Stomach (tissue), 9 donors: ENCODE data around the gene MKRN2OS. TPM values are rescaled to one million over a fixed set of nuclear protein-coding genes. Genes with fewer than 3 reads are reported as not detected.

Source experiments
- DNase-seq, 2 donors: peaks; one replicate each; pipeline versions ENCODE4 v3.0.0 to v3.0.0-alpha.2; 2013 to 2019
- H3K27ac ChIP-seq, 5 donors: fragments of 200-600 bp in 4 of 5; sonication (generic) in 4 of 5; one replicate each; pipeline ENCODE4 v1.5.1; 2013 to 2019; ENCODE audit warnings: mild to moderate bottlenecking in 1 of 5, moderate library complexity in 1 of 5
- H3K27me3 ChIP-seq, 3 donors: fragments of 200-600 bp; sonication (generic); one replicate each; pipeline ENCODE4 v1.5.1; 2017 to 2019; ENCODE audit warnings: mixed run types in 1 of 3
- H3K36me3 ChIP-seq, 4 donors: fragments of 200-600 bp; sonication (generic); 1 replicate in 3 of 4; 2 replicates in 1 of 4; pipeline ENCODE4 v1.5.1; 2016 to 2019
- H3K4me1 ChIP-seq, 4 donors: fragments of 200-600 bp; sonication (generic); one replicate each; pipeline ENCODE4 v1.5.1; 2016 to 2019
- H3K4me3 ChIP-seq, 4 donors: fragments of 200-600 bp; sonication (generic) in 3 of 4; one replicate each; pipeline ENCODE4 v1.5.1; 2016 to 2019; ENCODE audit warnings: mild to moderate bottlenecking in 1 of 4
- H3K9me3 ChIP-seq, 4 donors: fragments of 200-600 bp; sonication (generic); one replicate each; pipeline ENCODE4 v1.5.1; 2016 to 2019
- CTCF ChIP-seq, 7 experiments: fragments of 450-650 bp in 4 of 7; fragments of 200-600 bp in 3 of 7; sonication (generic) in 3 of 7; IDR thresholded peaks; one replicate each; pipeline ENCODE4 v1.5.1; 2016 to 2019; ENCODE audit warnings: antibody characterized with exemption in 7 of 7, control low read depth in 2 of 7, mild to moderate bottlenecking in 1 of 7
- EP300 ChIP-seq: sonication (generic); formaldehyde crosslinking; IDR thresholded peaks from one replicate; pipeline ENCODE4 v1.6.1; 2017; ENCODE audit warnings: antibody characterized with exemption
- POLR2A ChIP-seq, 4 donors: fragments of 450-650 bp; IDR thresholded peaks; one replicate each; pipeline ENCODE4 v1.6.1; 2016; ENCODE audit warnings: antibody characterized with exemption in 4 of 4, control low read depth in 2 of 4, mild to moderate bottlenecking in 1 of 4, moderate library complexity in 1 of 4
- POLR2AphosphoS5 ChIP-seq, 3 donors: sonication (generic); formaldehyde crosslinking; IDR thresholded peaks; one replicate each; pipeline ENCODE4 v1.6.1; 2016; ENCODE audit warnings: antibody characterized with exemption in 3 of 3
- WGBS, 5 donors: extraction: QIAGEN DNeasy Blood & Tissue Kit in 3 of 5; methylation state at CpG; one replicate each; pipeline versions ENCODE4 v1.1.5 to v1.1.7; 2013 to 2018; 5-methylcytosine and 5-hydroxymethylcytosine counted together
- intact Hi-C: fragments of 100-400 bp; cut with DNase I; formaldehyde crosslinking; loops from one replicate; pipeline ENCODE4 v1.15.1; 2023; ENCODE audit warnings: low total_unique reads
- polyA plus RNA-seq, 3 donors: library from polyadenylated mRNA; stranded (reverse); fragments of 200-250 nt; gene quantifications; one replicate each; pipeline ENCODE4 v1.2.3, GENCODE V29; 2013
- total RNA-seq, 5 donors: library from RNA; depleted of rRNA; stranded (reverse); fragments of >200 nt; gene quantifications; one replicate each; pipeline versions ENCODE4 v1.1.0 to v1.2.3, GENCODE V29; 2014 to 2016
- donor health status: healthy with polysubstance abuse.
- donor health status: Bipolar disorder and iron deficiency.
- donor health status: healthy.

Gene MKRN2OS
- total and polyA plus RNA-seq, 8 donors: 3.1 to 11.0 (median 4.3) TPM; not detected in 4

- H3K4me3 ChIP-seq: no peak overlapping the region
- intact Hi-C loops: no loop called here
- H3K27ac ChIP-seq: no peak overlapping the region
- H3K4me1 ChIP-seq: peaks cover 0 to 12% (median 2%) of the 10 kb centered on the region in 4 donors
- DNase-seq: peak in 1 of 2 donors; percentile 40
- TF ChIP-seq CTCF (IDR thresholded peaks at IDR 0.05): no peak
- no peak for TF ChIP-seq EP300
- no peak for TF ChIP-seq POLR2AphosphoS5 (IDR thresholded peaks at IDR 0.05)
- no peak for TF ChIP-seq POLR2A (IDR thresholded peaks at IDR 0.05)
- no peaks in the 10 kb centered on the region for H3K9me3 ChIP-seq
- 64 to 72% (median 68%) methylated on average over 8 of the region's 8 CpGs for WGBS, 5 donors
- no peaks in the 10 kb centered on the region for H3K27me3 ChIP-seq
- H3K36me3 ChIP-seq: peaks cover 0 to 36% (median 19%) of the 10 kb centered on the region in 4 donors
Measured at GRCh38 chr3:12541625-12542024, 3.7 kb downstream of the MKRN2OS start.

GRCh38 chr3:12536423-12536822 lies 8.9 kb downstream of the MKRN2OS start:
- Histone ChIP-seq H3K9me3 (no peaks in the 10 kb centered on the region), H3K36me3 (peaks cover 7 to 49% (median 40%) of the 10 kb centered on the region in 4 donors), H3K27me3 (no peaks in the 10 kb centered on the region), H3K4me3 (no peak overlapping the region), H3K4me1 (peaks cover 0 to 13% (median 8%) of the 10 kb centered on the region in 4 donors), H3K27ac (peak overlapping the region in 2 of 5 donors; percentile 16 to 19)
- intact Hi-C loops: no loop called here
- DNase-seq: no peak
- WGBS, 5 donors: 51 to 78% (median 58%) methylated on average over 6 of the region's 6 CpGs
- TF ChIP-seq POLR2A (IDR thresholded peaks at IDR 0.05) (no peak), EP300 (no peak), POLR2AphosphoS5 (IDR thresholded peaks at IDR 0.05) (peak in 1 of 3 donors; percentile 23), CTCF (IDR thresholded peaks at IDR 0.05) (peak in 3 of 7 experiments; percentile 22 to 49 (median 47))

GRCh38 chr3:12532182-12532581 lies 13.1 kb downstream of the MKRN2OS start:
- 92 to 95% (median 94%) methylated on average over 5 of the region's 5 CpGs for whole genome bisulfite sequencing, 5 donors
- H3K27me3 ChIP-seq: no peaks in the 10 kb centered on the region
- TF ChIP-seq CTCF (IDR thresholded peaks at IDR 0.05): no peak
- TF ChIP-seq EP300: no peak
- no peak for TF ChIP-seq POLR2A (IDR thresholded peaks at IDR 0.05)
- TF ChIP-seq POLR2AphosphoS5 (IDR thresholded peaks at IDR 0.05): no peak
- H3K4me1 ChIP-seq: peaks cover 0 to 13% (median 8%) of the 10 kb centered on the region in 4 donors
- H3K27ac ChIP-seq: no peak overlapping the region
- H3K4me3 ChIP-seq: no peak overlapping the region
- no peaks in the 10 kb centered on the region for H3K9me3 ChIP-seq
- intact Hi-C loops: no loop called here
- DNase-seq: no peak
- H3K36me3 ChIP-seq: peaks cover 24 to 50% (median 46%) of the 10 kb centered on the region in 4 donors

- 84 to 95% (median 92%) methylated on average over 3 of the region's 3 CpGs for WGBS, 5 donors
- peaks cover 0 to 9% (median 2%) of the 10 kb centered on the region in 4 donors for H3K4me1 ChIP-seq
- intact Hi-C loops: no loop called here
- H3K36me3 ChIP-seq: peaks cover 21 to 67% (median 57%) of the 10 kb centered on the region in 4 donors
- TF ChIP-seq EP300: no peak
- no peak for TF ChIP-seq POLR2A (IDR thresholded peaks at IDR 0.05)
- no peak for TF ChIP-seq CTCF (IDR thresholded peaks at IDR 0.05)
- TF ChIP-seq POLR2AphosphoS5 (IDR thresholded peaks at IDR 0.05): no peak
- no peak for DNase-seq
- no peak overlapping the region for H3K4me3 ChIP-seq
- H3K27me3 ChIP-seq: no peaks in the 10 kb centered on the region
- no peak overlapping the region for H3K27ac ChIP-seq
- H3K9me3 ChIP-seq: no peaks in the 10 kb centered on the region
Measured at GRCh38 chr3:12527757-12528143, 17.5 kb downstream of the MKRN2OS start.
